Measurements from ENCODE around the gene OR5M3.

Gene OR5M3
- total RNA-seq: 0 reads per million in 4 donors

DNA sequence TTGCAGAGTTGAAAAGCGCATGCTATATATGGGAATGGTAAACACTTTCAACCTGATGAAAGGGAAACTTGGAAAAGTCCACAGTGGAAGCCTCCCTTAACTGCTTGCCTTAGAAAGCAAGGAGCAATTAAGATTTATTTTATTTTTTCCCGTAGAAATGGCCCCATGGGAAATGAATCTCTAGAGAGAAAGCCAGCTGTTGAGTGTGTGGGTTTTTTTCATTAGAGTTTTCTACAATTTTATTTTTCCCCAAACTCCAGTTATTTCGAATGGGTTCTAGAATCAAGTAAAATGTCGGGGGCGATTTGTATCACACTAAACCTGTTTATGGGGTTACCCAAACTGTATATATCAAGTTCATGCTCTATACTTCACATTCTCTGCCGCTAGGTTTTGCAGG lies at the start of gene OR5M3:
Gene OR5M3 (minus strand): TSS at position 101 of the 400 bp plus-strand sequence. CDS start 2,855 bp downstream, outside the sequence.
- DNase-seq: no peak

- no peak for DNase-seq
Measured at GRCh38 chr11:56522008-56522407, 48.9 kb upstream of the OR5M3 start.

DNA sequence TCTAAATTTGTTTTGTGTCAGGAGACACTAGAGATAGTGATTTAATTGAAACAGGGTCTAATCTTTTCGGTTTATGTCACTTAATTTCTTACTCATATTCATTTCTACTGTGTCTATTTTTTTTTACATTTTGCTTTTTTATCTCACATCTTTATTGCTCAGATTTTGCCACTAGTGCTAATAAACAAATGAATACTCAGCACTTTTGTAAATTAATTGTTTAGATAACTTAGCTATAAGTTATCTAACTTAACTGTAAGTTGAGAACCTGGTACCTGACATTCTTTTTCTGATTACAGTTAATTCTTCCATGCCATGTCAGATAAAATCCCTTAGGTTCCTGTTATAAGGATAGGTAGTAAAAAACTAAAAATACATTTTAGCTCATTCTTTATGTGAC lies 40.1 kb upstream of the OR5M3 start:
- no peak for DNase-seq

DNA sequence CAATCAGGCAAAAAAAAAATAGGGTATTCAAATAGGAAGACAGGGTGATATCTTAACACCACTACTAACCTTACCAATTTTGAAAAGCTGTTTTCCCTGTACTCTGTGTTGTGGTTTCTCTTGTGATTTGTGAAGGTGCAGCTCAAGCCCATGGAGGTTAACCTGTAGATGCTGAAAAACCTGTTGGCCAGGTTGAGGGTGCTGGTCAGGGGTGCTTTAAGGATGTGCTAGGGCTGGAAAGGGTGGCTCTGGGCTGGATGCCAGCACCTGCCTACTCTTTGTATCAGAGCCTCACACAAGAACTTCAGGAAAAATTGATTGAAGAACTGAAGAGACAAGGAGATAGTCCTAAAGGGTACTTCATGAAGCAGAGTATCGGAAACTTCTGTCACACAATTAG lies 36.3 kb upstream of the OR5M3 start:
- DNase-seq: no peak

DNA sequence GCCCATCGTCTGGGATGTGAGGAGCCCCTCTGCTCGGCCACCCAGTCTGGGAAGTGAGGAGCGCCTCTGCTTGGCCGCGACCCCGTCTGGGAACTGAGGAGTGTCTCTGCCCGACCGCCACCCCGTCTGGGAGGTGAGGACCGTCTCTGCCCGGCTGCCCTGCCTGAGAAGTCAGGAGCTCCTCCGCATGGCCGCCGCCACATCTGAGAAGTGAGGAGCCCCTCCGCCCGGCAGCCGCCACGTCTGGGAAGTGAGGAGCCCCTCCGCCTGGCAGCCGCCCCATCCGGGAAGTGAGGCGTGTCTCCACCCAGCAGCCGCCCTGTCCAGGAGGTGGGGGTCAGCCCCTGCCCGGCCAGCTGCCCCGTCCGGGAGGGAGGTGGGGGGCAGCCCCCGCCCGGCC lies 23.9 kb upstream of the OR5M3 start:
- no peak for DNase-seq

DNA sequence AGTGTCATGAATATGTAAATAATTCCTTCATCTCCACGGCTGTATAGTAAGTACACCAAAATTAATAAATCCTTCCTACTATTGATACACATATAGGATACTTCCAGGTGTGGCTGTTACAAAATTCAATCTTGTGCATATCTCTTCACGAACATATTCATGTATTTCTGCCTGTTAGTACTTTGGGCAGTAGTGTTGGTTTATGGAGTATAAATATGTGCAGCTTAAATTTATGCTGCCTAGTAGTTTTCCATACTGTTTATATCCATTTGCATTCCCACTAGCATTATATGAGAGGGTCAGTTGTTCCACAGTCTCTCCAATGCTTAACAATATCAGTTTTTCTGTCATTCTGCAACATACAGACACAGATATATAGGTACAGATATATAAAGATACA lies 22.0 kb upstream of the OR5M3 start:
- no peak for DNase-seq

DNA sequence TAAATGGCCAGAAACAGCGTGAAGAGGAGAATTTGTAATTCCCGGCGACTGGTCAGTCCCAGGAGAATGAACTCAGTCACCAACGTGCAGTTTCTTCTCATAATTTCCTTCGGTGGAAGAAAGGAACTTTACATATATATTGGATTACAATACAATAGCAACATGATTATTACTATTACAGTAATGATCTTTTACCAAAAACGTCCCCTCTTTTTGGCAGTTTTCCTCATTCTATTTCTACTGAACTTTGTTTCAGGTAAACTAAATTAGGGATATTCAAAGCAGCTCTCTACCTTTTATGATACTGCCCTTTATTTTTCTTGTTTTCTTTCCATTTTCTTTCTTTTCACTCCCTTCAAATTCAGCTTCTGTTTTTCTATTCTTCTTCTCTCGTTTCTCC lies 18.1 kb upstream of the OR5M3 start, which contains the start of gene OR5M8:
Gene OR5M8 (minus strand): TSS at position 101 of the 400 bp plus-strand sequence. CDS start 0 bp downstream, at position 101.
- no peak for DNase-seq

DNA sequence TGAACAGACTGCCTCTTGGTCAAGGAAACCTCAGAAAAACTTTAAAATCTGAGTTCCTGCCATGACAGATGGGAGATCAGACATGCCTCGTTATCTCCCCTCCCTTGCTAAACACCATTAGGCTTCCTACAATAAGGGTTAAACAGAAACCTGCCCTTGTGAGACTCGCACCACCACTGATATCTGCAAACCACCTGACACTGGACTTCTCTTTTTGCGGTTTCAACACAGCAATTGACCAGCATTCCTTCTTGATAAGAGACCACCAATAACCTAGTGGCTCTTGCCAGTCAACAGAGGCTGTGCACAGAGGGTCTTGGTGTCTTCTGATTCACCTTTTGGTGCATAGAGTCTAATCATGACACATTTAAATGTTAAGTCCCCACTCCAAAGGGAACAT lies 13.6 kb upstream of the OR5M3 start:
- no peak for DNase-seq

- no peak for DNase-seq
Measured at GRCh38 chr11:56474729-56475235, 1.6 kb upstream of the OR5M3 start.

GRCh38 chr11:56457076-56457475 lies 16.1 kb downstream of the OR5M3 start:
- DNase-seq: no peak

DNA sequence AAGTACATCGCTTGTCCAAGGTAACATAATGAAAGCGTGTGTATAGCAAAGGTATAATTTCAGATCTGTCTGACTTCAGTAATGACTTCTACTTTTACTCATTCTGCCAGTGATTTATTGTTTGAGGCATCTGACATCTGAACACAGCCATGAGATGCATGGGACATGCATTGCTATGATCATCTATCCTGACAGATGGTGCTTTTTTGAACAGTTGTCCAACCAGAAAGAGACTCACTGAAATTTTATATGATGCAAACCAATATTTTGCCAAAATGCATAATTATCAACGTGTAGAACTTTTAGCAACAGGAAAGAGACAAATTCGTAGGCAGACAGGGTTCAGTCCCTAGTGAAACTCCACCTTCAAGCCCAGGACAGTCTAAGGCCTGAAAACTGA lies 19.6 kb downstream of the OR5M3 start:
- no peak for DNase-seq

All from T-helper 1 cell (primary cell).